Upper lobe of left lung (tissue), 4 donors: ENCODE measurements around the gene SLC22A16.

Experiments
- CTCF ChIP-seq, 6 experiments: fragments of 450-650 bp in 4 of 6; fragments of 200-600 bp in 2 of 6; sonication (generic) in 2 of 6; IDR thresholded peaks; one replicate each; pipeline ENCODE4 v1.5.1; 2016 to 2019; ENCODE audit warnings: antibody characterized with exemption in 6 of 6
- EP300 ChIP-seq, 4 donors: sonication (generic); formaldehyde crosslinking; IDR thresholded peaks; one replicate each; pipeline ENCODE4 v1.5.1; 2017; ENCODE audit warnings: antibody characterized with exemption in 4 of 4, control low read depth in 2 of 4
- POLR2A ChIP-seq, 4 donors: fragments of 450-650 bp; IDR thresholded peaks; one replicate each; pipeline ENCODE4 v1.5.1; 2016 to 2017; ENCODE audit warnings: antibody characterized with exemption in 4 of 4, mild to moderate bottlenecking in 2 of 4
- POLR2AphosphoS5 ChIP-seq, 2 donors: sonication (generic); formaldehyde crosslinking; IDR thresholded peaks; one replicate each; pipeline ENCODE4 v1.5.1; 2017; ENCODE audit warnings: antibody characterized with exemption in 2 of 2

GRCh38 chr6:110482774-110483400 is 6.5 kb upstream of the SLC22A16 start:
- no peak for TF ChIP-seq EP300 (IDR thresholded peaks at IDR 0.05)
- no peak for TF ChIP-seq CTCF (IDR thresholded peaks at IDR 0.05)
- no peak for TF ChIP-seq POLR2AphosphoS5 (IDR thresholded peaks at IDR 0.05)
- no peak for TF ChIP-seq POLR2A (IDR thresholded peaks at IDR 0.05)
